HCT116 (cell line): ENCODE measurements around the gene LMTK3.
A peak's percentile ranks its signal among the peaks of the same experiment; 100 is the strongest.

Source experiments
- CTCF ChIP-seq, 3 experiments: fragments of 200-600 bp in 1 of 3; sonication (generic) in 1 of 3; IDR thresholded peaks in 2 of 3; conservative IDR thresholded peaks in 1 of 3; 2 replicates each; pipeline ENCODE4 v1.5.1; 2012 to 2017; ENCODE audit warnings: low read depth in 2 of 3, low read length in 2 of 3, antibody characterized with exemption in 1 of 3, borderline replicate concordance in 1 of 3, control low read depth in 1 of 3, mild to moderate bottlenecking in 1 of 3, mixed read lengths in 1 of 3, mixed run types in 1 of 3, moderate library complexity in 1 of 3; ENCODE audit not compliant: insufficient read depth in 1 of 3
- EZH2 ChIP-seq: fragments of 200-600 bp; sonication (generic); IDR thresholded peaks from 2 replicates; pipeline ENCODE4 v1.6.1; 2017; ENCODE audit warnings: antibody characterized with exemption, mixed run types
- EZH2phosphoT487 ChIP-seq: fragments of 200-600 bp; IDR thresholded peaks from 2 replicates; pipeline ENCODE4 v1.6.1; 2018; ENCODE audit warnings: antibody characterized with exemption, borderline replicate concordance
- POLR2A ChIP-seq: IDR thresholded peaks from 2 replicates; pipeline ENCODE4 v1.7.0; 2011; ENCODE audit warnings: borderline replicate concordance; ENCODE audit not compliant: insufficient read depth, insufficient read length; ENCODE audit errors: extremely low read depth
- REST ChIP-seq: IDR thresholded peaks from 2 replicates; pipeline ENCODE4 v1.6.1; 2012; ENCODE audit warnings: low read depth
- ZBTB33 ChIP-seq: IDR thresholded peaks from 2 replicates; pipeline ENCODE4 v1.6.1; 2011; ENCODE audit warnings: mild to moderate bottlenecking, low read length, moderate library complexity; ENCODE audit not compliant: insufficient replicate concordance; ENCODE audit errors: extremely low read depth

GRCh38 chr19:48445256-48445605 lies 66.4 kb downstream of the LMTK3 start:
- TF ChIP-seq EZH2phosphoT487 (no peak), REST (no peak), CTCF (IDR thresholded peaks at IDR 0.05 in 2 of 3, conservative IDR thresholded peaks at IDR 0.05 in 1 of 3; ENCODE audit: borderline replicate concordance in 1 of 3, insufficient read depth in 1 of 3, low read depth in 2 of 3, low read length in 2 of 3) (peak; percentile 56 to 74 (median 70); a peak in 5 of 6 replicates), EZH2 (no peak), ZBTB33 (no peak), POLR2A (no peak)
